NT2/D1 (cell line): ENCODE data around the gene OTUD1.

Experiments
- SUZ12 ChIP-seq: IDR thresholded peaks from 2 replicates; pipeline ENCODE4 v1.6.1; 2011; ENCODE audit not compliant: insufficient read length, insufficient read depth; ENCODE audit errors: extremely low read depth
- YY1 ChIP-seq: IDR thresholded peaks from 2 replicates; pipeline ENCODE4 v1.6.1; 2011; ENCODE audit not compliant: insufficient read length, insufficient read depth
- ZNF274 ChIP-seq: IDR thresholded peaks from 2 replicates; pipeline ENCODE4 v1.6.1; 2011; ENCODE audit warnings: mild to moderate bottlenecking, low read depth, low read length

DNA sequence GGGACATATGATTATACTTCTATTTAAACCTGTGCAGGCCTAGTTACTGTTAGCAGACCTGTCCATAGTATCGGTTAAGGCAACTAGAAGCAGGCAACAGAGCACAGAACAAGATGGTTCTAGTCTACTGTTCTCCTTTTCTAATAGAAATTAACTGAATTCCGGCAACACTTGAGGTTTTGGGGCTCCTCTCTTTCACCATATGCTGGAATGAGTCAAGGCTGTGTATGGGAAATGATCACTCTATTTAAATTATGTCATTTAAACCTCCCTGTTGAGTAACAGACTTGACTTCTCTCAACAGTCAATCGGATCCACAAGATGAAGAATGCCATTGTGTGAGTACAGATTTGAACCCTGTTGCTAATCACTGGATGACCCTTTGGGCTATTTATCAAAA, 6.2 kb upstream of the OTUD1 start:
- TF ChIP-seq YY1 (no peak), SUZ12 (no peak), ZNF274 (no peak)
